ENCODE measurements around the gene DTWD1.
"Not testable (repeated sequence)": the region's sequence is repeated elsewhere in the genome, so short reads cannot be mapped to it uniquely, and the experiment has no call there.

Gene DTWD1

GRCh38 chr15:49620658-49621368 is at the start of gene DTWD1, which contains the start of gene FAM227B:
TSS of gene DTWD1 (plus strand) at chr15:49621048. CDS start at chr15:49625168, 4,120 bp downstream.
TSS of gene FAM227B (minus strand) at chr15:49620818. CDS start at chr15:49615171, 5,647 bp downstream.
- peak; percentile 94 for DNase-seq

- DNase-seq, result no peak
Measured at GRCh38 chr15:49573421-49573820, 47.4 kb upstream of the DTWD1 start.

- DNase-seq, result no peak
Measured at GRCh38 chr15:49589030-49589429, 31.8 kb upstream of the DTWD1 start.

- DNase-seq, result peak; percentile 2
Measured at GRCh38 chr15:49592829-49593316, 28.0 kb upstream of the DTWD1 start.

- no peak for DNase-seq
Measured at GRCh38 chr15:49604625-49605409, 16.0 kb upstream of the DTWD1 start.

GRCh38 chr15:49605588-49605987 is 15.3 kb upstream of the DTWD1 start:
- DNase-seq, result no peak

GRCh38 chr15:49606594-49606993 is 14.3 kb upstream of the DTWD1 start:
- DNase-seq, result no peak

- DNase-seq, result no peak
Measured at GRCh38 chr15:49610157-49610918, 10.5 kb upstream of the DTWD1 start.

- not testable (repeated sequence) for DNase-seq
Measured at GRCh38 chr15:49612240-49612639, 8.6 kb upstream of the DTWD1 start.

- DNase-seq, result no peak
Measured at GRCh38 chr15:49619226-49619625, 1.6 kb upstream of the DTWD1 start.

- DNase-seq, result no peak
Measured at GRCh38 chr15:49620199-49620598, 649 bp upstream of the DTWD1 start.

GRCh38 chr15:49621401-49621811 is 558 bp downstream of the DTWD1 start:
- no peak for DNase-seq

- no peak for DNase-seq
Measured at GRCh38 chr15:49621887-49622286, 1.0 kb downstream of the DTWD1 start.

- DNase-seq, result no peak
Measured at GRCh38 chr15:49622561-49622960, 1.7 kb downstream of the DTWD1 start.

GRCh38 chr15:49624056-49624455 is 3.2 kb downstream of the DTWD1 start:
- DNase-seq, result no peak

GRCh38 chr15:49625460-49626036 is 4.7 kb downstream of the DTWD1 start:
- DNase-seq, result no peak

GRCh38 chr15:49627407-49627877 is 6.6 kb downstream of the DTWD1 start:
- no peak for DNase-seq

- DNase-seq, result no peak
Measured at GRCh38 chr15:49628379-49628778, 7.5 kb downstream of the DTWD1 start.

GRCh38 chr15:49637857-49638256 is 17.0 kb downstream of the DTWD1 start:
- no peak for DNase-seq

- DNase-seq, result no peak
Measured at GRCh38 chr15:49644364-49644794, 23.5 kb downstream of the DTWD1 start.

GRCh38 chr15:49645277-49645676 is 24.4 kb downstream of the DTWD1 start:
- no peak for DNase-seq

GRCh38 chr15:49645941-49646340 is 25.1 kb downstream of the DTWD1 start:
- no peak for DNase-seq

- no peak for DNase-seq
Measured at GRCh38 chr15:49646891-49647290, 26.0 kb downstream of the DTWD1 start.

Data from activated CD4-positive, alpha-beta T cell treated with anti-CD3 and anti-CD28 coated beads for 48 hours (primary cell).